ENCODE data around the gene CCDC92.

The CCDC92 gene

DNA sequence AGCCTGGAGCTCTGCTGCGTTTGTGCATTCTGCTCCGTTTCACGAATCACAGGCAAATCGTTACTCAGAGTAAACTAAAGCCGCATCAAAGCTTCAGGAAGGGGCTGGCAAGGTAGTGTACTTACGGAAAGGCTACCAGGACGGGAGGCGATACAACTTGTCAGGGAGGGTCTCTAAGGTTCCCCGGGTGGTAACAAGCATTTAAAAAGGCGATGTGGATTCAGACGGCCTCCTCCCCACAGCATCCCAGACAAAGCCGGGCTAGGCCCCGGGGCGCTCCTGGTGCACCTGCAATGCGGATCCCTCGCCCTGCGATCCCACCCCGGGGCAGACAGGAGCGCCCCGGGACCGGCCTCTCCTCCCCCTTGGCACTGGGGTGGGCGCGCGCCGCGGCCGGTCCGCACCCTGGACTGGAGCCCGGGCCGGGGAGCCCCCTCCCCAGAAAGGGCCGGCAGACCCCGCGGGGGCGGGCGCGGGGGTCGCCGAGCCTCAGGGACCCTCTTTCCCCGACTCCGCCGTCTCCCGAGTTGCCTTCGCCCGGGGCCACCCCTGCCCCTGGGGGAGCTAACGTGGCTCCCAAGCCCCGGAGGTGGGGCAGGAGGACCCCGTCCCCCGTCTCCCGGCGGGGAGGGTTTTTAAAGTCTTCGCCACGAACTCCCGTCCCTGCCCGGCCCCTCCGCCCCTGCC lies 718 bp downstream of the CCDC92 start:
- DNase-seq, result peak; percentile 29

DNA sequence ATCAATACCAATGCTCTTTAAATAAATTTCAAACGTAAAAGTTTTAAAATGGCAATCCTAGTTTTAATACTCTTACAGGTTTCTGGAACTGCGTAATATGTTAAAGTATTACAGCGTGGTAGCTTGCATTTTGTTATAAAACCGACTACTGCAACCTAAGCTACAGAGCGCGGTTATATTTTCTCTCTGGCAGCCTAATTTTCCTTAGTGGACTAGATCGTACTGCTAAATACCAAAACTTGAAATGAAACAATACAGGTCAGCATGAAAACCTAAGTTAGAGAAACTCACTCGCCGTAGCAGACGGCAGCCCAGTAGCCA lies 1.2 kb downstream of the CCDC92 start:
- DNase-seq, result no peak

DNA sequence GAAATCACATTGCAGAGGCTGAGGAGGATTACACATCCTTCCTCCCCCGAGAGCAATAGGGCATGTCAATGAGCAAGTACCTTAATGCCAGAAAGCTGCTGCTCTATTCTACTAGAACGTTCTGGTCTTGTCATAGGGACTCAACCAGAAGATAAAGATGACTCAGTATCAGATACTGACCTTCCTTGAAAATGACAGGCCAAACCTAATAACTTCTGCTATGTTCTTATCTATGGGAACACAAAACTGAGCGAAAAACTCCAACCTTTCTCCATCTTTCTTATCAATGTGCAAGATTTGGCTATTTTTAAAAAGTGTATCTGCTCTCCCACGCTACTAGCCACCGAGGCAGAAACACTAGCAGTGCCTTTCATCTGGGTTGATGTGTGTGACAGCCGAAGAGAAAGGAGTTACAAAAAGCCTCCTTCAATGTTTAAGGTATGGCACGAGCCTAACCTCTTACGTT lies 5.5 kb downstream of the CCDC92 start:
- no peak for DNase-seq

DNA sequence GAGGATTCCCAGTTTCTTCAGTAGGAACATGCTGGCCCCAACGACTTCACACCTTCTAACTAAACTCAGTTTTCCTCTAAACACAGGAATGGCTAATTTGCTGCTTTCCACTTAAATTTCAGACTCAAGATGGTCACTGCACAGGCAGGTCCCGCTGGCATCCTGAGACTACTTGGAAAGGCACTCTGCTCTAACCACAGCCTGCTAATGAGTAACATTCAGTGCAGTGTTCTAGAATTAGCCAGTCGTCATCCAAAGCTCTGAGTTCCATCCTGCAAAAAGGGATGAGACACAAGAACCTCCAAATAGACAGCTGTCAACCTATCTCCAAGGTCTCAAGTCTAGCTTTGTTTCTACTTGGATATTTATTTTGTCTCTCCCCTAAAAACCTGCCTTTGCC lies 6.0 kb downstream of the CCDC92 start:
- DNase-seq, result no peak

DNA sequence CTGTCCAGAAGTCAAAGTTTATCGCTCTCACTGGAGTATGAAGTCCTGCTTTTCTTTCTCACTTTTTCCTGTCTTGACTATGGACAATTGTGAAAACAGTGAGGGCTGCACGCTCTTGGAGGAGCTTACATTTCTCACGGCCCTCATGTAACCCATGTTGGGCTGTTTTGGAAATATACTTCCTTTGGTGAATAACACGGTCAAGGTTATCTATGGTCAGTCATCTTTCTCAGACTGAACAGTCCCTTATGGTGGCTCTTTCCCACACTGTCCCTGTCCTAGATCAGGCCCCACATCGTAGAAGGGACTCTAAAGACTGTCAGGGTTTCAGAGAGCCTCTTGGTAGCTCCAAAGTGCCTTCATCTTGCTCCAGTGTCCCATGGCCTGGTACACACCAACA lies 7.2 kb downstream of the CCDC92 start:
- DNase-seq, result no peak

DNA sequence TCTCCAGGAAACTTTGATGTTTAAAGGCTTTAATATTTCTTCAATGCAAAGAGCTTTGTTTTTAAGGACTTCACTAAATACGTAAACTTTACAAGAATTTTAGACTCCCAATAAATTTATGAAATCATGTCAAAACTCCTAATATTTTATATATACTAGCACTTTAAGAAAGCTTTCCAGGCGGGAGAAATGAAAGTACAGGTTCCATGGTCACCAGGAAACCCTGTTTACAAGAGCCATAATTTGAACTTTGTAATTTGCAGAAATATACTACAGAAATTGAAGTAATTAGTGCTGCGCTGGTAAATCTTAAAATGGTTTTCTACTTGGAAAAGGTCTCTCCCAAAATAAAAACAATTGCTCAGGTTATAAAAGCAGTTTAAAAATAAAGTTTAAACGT lies 8.8 kb downstream of the CCDC92 start:
- DNase-seq, result no peak

DNA sequence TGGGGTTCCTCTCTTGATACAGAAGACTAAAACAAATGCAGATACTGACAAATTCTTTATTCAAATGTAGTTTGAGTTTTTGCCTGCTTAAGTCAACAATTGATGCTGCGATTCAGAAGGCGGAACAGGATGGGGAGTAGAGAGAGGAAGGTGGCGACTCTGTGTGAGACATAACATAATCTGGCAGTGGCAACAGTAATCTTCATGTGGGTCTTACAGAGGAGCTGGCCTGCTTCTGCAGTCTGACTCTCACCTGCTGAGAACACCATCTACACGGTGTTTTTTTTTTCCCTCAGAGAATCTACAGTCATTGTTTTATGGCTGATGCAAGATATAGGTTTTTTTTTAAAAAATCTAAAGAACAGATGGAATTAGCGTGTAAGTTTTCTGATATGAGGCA lies 10.1 kb downstream of the CCDC92 start:
- DNase-seq, result no peak

DNA sequence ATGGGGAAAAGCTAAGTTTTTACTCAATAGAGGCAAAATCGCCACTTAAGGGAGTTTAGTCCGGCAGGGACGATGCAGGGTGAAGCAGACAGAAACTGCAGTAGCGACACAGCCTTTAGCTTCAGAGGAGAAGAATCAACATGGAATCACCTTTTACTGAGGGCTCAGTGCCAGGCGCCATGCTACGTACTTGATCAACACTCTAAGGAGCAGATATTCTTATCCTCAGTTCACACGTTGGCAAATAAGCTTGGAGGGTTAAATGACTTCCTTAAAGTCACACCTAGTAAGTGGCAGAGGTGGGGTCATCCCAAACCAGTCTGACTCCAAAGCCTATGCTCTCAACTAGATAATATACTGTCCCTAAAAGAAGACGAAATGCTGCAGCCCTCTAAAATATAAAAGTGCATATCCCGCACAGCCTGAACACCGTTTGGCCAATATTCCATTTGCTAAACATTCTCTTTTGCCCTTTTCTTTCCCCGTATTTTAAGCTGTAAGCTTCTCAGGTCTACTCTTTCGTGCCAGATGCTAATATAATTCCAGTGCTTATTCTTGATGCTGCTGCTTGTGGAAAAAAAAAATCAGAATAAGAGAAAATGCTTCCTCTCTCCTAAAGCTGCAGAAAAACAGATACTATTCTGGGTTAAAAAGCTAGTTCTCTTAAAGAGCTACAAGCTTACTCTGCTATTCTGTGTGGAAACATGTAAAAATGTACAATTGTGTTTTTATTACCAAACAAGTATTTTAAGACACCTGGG lies 10.9 kb downstream of the CCDC92 start:
- DNase-seq, result no peak

DNA sequence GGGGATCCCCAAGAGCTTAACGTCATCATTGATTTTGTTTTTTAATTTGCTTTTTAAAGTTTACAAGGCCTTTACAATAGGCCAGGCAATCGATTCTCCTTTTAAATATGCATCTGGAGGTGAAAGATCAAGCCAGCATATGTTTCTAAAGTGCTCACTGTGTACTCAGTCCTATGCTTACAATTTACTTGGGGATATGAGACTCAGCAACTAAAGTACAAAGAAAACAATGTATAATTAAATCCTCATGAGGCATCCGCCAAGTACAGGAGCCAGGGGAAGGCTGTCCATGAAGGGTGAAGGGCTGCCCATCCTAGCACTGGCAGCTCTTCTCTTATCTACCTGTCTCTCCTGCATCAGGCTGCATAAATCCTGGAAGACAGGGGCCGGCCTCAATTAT lies 11.8 kb downstream of the CCDC92 start:
- no peak for DNase-seq

DNA sequence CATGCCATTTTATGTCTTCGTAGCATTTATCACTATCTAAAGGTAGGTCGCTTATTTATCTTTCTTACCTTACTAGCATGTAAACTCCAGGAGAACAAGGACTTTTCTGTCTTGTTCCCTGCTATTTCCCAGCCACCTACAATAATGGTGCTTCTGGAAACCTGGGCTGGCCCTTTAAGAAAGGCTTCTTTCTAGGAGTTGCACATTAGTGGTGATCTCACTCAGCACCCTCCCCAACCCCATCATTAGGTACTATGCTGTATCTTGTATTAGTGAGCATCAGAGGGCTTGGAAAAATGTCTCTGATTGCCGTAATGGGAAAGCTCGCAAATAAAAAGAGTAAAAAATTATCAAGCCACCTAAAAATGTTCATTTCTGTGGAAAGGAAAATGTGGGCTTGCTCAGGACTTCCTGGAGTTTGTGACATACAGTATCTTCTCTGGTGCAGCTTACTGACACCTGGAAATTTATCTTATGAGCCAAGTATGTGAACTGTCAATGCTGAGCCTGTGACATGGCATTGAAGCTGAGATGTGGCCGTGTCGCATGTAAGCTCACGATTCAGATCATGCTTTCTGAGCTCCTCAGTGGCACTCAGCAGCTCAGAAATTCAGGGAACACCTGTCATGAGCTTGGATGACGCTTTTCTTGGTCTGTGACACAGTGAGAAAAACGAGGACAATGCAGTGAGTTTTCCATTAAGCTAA lies 12.4 kb downstream of the CCDC92 start:
- DNase-seq, result no peak

DNA sequence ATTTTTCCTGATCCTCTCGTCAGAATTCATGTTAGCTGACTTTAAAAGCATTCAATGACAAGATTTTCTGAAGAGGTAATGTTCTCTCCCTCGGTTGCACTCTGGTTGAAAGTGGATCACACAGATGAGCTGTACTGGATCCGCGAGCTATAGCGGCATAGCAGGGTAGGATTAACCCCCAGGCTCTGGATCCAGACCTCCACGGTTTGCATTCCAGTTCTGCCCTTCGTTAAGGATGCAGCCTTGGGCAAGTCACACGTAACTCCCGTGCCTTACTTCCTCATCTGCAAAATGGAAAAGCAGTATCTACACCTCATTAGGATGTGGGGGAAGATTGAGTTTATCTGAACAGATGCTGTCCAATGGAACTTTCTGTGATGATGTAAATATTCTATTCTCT lies 13.8 kb downstream of the CCDC92 start:
- no peak for DNase-seq

DNA sequence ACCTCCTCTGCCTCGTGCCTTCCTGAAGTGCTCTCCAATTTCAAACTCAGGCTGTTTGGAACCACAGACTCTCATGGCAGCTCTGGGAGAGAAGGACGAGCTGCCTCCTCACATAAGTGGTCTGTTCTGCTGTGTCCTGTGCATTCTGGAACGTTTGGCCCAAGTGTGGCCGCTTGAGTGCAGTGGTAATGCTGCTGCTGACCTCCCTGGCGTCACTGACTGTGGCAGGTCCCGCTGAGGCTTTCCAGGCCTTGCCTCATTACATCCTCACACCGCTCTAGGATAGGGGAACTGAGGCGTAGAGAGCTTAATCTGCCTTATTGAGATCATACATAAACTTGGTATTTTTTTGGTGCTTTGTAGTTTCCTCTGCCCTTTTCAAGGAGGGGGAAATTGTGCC lies 14.2 kb downstream of the CCDC92 start:
- no peak for DNase-seq

DNA sequence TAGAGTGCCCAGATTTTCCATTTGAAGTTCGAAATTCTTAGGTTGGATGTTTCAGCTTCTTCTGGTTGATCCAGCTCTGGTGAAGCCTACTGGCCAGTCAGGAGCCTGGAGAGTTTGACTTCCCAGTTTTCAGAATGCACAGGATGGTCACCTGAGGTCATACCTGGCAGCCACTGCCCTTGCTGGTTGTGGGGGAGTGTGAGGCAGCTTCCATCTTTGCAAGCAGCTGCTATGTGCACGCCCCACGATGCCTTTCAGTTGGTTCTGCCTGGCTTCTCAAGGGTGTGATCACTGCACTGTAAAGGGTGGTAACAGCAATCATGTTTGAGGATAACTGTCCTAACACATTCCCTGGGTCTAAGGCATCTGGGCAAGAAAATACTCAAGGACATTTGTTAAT lies 15.4 kb downstream of the CCDC92 start:
- no peak for DNase-seq

DNA sequence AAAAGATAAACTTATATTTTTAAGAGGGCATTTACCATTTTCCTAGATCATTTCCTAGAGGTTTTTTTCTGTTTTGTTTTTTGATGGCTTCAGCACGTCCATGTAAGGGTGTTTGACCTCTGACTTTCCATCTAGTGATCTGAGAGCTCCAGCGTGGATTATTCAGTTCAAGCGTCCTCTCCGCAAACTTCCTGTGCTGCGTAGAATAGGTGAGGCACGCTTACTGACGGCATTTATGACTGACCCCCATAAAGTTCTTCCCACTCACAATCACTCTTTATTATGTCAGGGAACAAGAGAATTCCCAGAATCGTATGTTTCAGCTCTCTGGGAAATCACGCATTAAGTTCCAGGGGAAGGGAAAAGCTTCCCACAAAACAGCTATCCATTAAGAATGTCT lies 16.4 kb downstream of the CCDC92 start:
- no peak for DNase-seq

DNA sequence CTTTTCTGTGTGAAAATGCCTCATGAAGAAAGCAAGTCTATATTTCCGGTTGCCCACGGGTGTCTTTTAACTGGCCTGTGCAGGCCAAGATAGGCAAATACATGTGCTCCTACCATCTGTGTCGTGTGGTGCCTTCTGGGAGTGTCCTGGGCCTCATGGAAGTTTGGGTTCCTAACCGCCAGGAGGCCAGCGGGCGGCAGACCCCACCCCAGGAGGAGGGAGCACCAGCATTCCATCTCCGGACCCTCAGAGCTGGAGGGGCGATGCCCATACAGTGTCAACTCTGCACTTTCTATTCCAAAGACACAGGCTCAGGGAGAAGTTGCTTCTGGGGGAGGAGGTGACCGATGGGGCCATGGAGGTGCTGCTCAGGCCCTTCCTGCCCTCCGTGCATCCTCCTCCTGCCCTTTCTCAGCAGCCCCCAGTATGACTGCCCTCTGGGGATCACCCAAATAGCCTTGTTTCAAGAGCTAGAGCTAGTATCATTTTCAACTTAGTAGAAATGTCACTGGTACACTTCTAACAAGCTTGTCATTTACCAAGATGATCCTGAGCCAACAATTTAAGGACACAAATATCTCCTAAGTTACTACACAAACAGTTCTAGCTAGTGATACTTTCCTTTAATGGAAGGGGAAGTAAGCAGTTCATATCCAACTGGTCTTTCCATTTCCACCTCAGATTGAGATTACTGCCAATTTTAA lies 17.8 kb downstream of the CCDC92 start:
- DNase-seq, result no peak

DNA sequence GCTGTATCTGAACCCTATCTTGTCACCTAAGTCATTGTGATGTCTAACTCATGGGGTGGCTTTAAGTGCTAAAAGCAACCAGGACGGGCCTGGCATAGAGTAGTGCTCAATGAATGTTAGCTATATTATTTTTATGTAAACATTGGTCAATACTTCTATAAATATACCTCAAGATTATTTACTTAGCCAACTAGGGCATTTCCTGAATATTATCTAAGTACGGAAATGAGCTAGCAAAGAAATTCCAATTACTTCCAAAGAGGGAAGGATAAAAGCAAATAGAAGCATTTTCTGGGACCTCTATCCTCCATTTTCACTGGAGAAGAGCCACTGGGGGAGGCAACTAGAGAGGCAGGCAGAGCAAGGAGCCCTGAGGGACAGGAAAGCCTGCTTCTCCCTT lies 20.6 kb downstream of the CCDC92 start:
- no peak for DNase-seq

DNA sequence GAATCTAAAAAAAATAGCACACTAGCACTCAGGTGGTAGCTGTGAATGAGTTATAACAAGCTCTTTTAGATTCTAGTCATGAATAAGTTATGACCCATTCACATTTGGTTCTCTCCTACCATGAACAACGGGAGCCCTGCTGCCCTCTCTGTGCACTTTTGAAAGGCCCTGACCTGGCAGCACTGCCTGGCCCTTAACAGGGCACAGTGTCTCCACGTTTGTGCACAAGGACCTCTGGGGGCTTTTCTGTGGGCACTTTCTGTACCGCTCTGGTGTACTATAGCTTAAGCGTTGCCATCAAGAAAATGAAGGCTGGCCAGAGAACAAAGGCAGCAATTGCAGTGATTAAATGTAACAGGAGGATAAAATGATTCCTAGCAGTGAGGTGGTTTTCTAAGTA lies 21.2 kb downstream of the CCDC92 start:
- DNase-seq, result no peak

DNA sequence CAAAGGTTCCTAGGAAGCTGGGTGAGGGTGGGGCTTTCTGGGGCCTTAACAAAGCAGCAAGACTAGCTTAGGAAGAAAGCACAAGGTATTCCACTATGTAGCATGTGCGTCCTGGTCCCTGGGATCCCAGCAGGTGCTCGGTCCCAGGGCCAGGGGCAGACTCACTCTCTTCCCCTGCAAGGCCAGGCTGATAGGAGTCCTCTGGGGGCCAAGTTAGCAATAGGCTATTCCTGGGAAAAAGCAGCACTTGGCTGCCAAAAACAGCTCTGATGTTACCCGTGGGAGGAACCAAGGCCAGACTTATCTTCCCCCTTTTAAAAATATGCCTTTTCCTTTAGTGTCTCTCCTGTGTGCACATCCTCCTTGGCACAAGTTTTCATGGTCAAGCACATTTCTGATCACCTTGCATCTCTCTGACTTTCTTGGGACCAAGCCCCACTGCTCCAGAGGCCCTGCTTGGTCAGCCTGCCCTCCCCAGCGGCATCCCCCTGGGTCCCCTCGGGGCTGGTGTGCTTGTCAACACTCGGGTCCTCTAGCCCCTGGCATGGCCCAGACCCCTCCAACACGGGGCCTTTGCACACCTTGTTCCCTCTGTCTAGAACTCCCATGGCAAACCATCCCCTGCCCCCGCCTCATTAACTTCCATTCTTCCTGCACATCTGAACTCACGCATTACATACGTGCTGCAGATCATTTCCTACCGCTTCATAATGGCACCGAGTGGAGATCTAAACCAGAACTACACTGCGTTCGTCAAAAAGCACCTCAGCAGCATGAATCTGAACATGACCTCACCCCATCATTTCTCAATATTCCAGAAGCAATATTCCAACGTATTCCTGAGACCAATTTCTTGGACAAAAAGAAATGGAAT lies 21.9 kb downstream of the CCDC92 start:
- no peak for DNase-seq

DNA sequence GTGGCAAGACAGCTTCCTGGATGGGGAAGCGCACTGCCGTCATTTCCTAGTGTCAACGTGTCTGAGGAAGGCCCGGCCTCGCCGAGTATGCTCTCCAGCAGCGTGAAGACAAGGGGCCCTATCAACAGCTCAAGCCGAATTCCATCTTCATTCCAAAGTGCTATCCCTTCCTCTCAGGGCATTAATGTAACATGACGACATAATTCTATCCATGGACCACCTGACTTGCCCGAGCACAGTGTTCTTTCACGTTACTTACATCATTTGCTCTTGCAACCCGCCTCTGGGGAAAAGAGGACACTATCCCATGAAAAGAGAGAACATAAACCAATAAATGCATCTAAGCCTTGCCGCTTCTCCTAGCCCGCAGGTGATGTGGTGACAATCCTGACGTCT lies 22.9 kb downstream of the CCDC92 start:
- DNase-seq, result no peak

DNA sequence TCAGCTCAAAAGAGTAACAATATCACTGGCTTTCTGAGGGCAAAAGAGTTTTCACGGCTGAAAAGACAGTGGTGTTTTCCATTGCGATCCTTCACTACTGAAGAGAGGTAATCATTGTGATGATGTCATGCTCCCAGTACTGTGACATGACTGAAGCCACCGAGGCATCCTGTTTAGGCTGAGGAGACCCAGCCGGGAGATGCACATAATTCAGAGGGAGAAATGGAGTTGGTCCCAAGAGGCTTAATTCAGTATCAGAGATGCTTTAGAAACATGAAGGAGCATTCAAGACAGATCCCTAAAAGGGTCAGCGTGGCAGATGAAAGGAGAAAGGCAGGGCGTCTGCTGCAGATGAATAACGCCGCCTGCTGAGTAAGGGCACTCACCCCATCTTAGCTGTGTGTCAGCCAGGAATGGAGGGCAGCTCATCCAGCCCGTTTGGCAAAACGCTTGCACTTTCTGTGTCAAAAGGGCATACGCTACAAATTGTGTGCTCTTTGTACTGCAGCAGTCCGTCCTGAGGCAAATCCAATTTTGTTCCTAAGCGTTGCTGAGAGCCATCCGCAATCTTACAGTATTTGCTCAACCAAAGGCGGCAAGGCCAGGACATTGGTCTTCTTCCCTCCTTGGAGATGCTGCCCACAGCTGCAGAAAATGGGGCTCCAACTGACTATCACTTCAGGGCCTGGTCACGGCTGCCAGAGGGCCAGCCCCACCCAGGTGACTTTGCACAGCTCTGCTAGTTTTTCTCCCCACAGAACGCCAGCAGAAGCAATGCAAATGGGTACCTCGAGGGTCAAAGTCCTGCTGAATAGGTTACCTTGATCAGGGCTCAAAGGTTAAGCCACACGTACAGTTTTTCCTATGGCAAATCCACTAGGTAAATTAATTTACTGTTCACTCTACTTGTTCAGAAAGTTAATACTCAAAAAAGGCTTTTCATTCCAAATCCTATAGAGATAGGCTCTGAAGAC lies 23.5 kb downstream of the CCDC92 start:
- DNase-seq, result no peak

DNA sequence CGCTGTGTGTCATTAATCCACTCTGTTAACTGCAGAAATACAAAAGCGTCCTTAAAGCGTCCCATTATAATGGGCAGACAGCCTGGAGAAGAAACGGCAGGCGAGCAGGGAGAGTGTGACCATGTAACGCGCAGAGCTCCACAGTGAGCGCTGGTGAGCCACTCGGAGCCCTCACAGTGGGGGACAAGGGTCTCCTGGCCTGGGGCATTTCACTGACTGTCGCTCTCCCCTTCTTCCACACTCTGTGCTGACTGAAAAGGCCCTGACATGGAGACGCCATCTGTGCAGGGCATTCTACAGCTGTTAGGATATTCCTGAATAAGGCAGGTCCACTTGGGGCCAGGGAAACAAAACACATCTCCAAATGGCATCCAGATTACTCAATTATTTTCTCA lies 24.2 kb downstream of the CCDC92 start:
- no peak for DNase-seq
